ENCODE results near the gene KRTAP19-5.

GRCh38 chr21:30518876-30519275, 16.9 kb upstream of the KRTAP19-5 start:
- TF ChIP-seq CTCF (IDR thresholded peaks at IDR 0.05; ENCODE audit: low read depth, low read length) (no peak), POLR2A (IDR thresholded peaks at IDR 0.05; ENCODE audit: extremely low read depth, insufficient read length) (no peak), MAX (IDR thresholded peaks at IDR 0.05; ENCODE audit: low read depth, low read length) (no peak), MYC (IDR thresholded peaks at IDR 0.05; ENCODE audit: low read depth, low read length) (no peak)

All from NB4 (cell line).